ENCODE results near the gene GDF2.

DNA sequence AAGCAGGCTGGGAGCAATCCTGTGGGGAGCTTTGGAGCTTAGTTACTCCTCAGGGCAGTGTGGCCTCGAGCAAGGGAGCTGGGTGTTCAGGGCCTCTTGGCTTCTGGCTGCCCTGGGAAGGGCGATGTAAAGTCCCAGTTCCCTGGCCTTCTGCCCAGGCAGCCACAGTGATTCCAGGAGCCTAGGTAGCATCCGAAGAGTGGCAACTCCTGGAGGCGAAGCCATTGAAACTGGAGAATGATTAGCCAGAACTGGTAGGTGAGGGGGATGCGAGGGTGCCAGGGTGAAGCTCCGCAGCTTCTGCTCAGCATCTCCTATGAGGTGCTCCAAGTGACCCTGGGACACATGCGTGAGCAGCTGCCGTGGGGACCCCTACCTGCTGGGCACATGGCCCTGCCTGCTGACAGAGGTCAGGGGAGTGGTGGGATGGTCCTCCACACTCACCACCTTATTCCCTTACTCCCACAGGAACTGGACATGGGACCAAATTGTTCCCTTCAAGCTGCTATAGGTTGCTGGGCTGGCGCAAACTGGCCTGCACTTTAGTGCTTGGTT, 7.8 kb upstream of the GDF2 start:
- TF ChIP-seq, protein P1, sequence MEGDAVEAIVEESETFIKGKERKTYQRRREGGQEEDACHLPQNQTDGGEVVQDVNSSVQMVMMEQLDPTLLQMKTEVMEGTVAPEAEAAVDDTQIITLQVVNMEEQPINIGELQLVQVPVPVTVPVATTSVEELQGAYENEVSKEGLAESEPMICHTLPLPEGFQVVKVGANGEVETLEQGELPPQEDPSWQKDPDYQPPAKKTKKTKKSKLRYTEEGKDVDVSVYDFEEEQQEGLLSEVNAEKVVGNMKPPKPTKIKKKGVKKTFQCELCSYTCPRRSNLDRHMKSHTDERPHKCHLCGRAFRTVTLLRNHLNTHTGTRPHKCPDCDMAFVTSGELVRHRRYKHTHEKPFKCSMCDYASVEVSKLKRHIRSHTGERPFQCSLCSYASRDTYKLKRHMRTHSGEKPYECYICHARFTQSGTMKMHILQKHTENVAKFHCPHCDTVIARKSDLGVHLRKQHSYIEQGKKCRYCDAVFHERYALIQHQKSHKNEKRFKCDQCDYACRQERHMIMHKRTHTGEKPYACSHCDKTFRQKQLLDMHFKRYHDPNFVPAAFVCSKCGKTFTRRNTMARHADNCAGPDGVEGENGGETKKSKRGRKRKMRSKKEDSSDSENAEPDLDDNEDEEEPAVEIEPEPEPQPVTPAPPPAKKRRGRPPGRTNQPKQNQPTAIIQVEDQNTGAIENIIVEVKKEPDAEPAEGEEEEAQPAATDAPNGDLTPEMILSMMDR (IDR thresholded peaks at IDR 0.05 in 4 of 5, conservative IDR thresholded peaks at IDR 0.05 in 1 of 5): no peak
- TF ChIP-seq POLR2A (IDR thresholded peaks at IDR 0.05): no peak
